GM12872 (cell line): ENCODE data around the gene HOXC9.

Experiments used
- CTCF ChIP-seq: IDR thresholded peaks from 3 replicates; pipeline ENCODE4 v1.5.1; 2011; ENCODE audit warnings: low read depth, mild to moderate bottlenecking, low read length, moderate library complexity; ENCODE audit not compliant: insufficient read depth

HOXC9 gene

GRCh38 chr12:53974084-53975063 lies 25.6 kb upstream of the HOXC9 start, which contains the start of gene HOTAIR:
Gene HOTAIR (minus strand): TSS chr12:53974954.
- TF ChIP-seq CTCF = no peak

GRCh38 chr12:53975064-53975471 lies 24.9 kb upstream of the HOXC9 start:
- no peak for TF ChIP-seq CTCF

- no peak for TF ChIP-seq CTCF
These were observed 24.3 kb upstream of the HOXC9 start for GRCh38 chr12:53975479-53976152.

- TF ChIP-seq CTCF = no peak
These were observed 23.7 kb upstream of the HOXC9 start for GRCh38 chr12:53976172-53976822.

- TF ChIP-seq CTCF = no peak
These were observed 23.0 kb upstream of the HOXC9 start for GRCh38 chr12:53976823-53977595.

GRCh38 chr12:53977596-53978445 lies 22.1 kb upstream of the HOXC9 start:
- no peak for TF ChIP-seq CTCF
